Measurements from ENCODE around the gene ZC3H13. TPM values are rescaled to one million over a fixed set of nuclear protein-coding genes. Genes with fewer than 3 reads are reported as not detected.

The ZC3H13 gene
- total RNA-seq, 4 donors from 2014 or later: 26.9 to 41.4 (median 36.0) TPM

DNA sequence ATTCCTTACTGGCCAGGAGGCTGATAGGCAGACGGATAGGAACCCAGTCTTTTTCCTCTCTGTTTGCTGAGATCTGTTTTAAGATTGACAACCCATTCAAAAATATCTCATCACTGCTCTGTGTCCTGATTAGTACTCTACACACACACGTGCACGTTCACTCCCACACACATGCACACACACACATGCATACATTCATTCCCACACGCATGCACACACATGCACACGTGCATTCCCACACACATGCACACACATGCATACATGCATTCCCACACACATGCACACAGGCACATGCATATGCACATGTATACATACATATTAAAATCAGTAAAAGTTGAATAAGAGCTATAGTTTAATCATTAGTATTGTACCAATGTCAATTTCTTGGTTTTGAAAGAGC lies 120.4 kb downstream of the ZC3H13 start:
- intact Hi-C loops (cut with DNase I): no loop called here
- TF ChIP-seq, protein P1, sequence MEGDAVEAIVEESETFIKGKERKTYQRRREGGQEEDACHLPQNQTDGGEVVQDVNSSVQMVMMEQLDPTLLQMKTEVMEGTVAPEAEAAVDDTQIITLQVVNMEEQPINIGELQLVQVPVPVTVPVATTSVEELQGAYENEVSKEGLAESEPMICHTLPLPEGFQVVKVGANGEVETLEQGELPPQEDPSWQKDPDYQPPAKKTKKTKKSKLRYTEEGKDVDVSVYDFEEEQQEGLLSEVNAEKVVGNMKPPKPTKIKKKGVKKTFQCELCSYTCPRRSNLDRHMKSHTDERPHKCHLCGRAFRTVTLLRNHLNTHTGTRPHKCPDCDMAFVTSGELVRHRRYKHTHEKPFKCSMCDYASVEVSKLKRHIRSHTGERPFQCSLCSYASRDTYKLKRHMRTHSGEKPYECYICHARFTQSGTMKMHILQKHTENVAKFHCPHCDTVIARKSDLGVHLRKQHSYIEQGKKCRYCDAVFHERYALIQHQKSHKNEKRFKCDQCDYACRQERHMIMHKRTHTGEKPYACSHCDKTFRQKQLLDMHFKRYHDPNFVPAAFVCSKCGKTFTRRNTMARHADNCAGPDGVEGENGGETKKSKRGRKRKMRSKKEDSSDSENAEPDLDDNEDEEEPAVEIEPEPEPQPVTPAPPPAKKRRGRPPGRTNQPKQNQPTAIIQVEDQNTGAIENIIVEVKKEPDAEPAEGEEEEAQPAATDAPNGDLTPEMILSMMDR (IDR thresholded peaks at IDR 0.05): no peak
- no peak for TF ChIP-seq POLR2A (IDR thresholded peaks at IDR 0.05)
- no peaks in the 10 kb centered on the region for H3K4me1 ChIP-seq
- no peak overlapping the region for H3K27ac ChIP-seq
- H3K27me3 ChIP-seq: no peaks in the 10 kb centered on the region
- DNase-seq: no peak
- no peaks in the 10 kb centered on the region for H3K9me3 ChIP-seq
- H3K36me3 ChIP-seq: no peaks in the 10 kb centered on the region
- no peak overlapping the region for H3K4me3 ChIP-seq (replicated peaks in 1 of 3)
- WGBS, 2 donors: 90 to 94% methylated on average over 5 of the region's 5 CpGs

- intact Hi-C loops (cut with DNase I): no loop called here
- Histone ChIP-seq H3K4me1 (no peaks in the 10 kb centered on the region), H3K27ac (no peak overlapping the region), H3K4me3 (replicated peaks in 1 of 3) (no peak overlapping the region), H3K27me3 (no peaks in the 10 kb centered on the region), H3K9me3 (no peaks in the 10 kb centered on the region), H3K36me3 (no peaks in the 10 kb centered on the region)
- no peak for TF ChIP-seq POLR2A (IDR thresholded peaks at IDR 0.05)
- TF ChIP-seq, protein P1 (IDR thresholded peaks at IDR 0.05): no peak
- DNase-seq: no peak
- 63 to 86% methylated on average over 3 of the region's 3 CpGs for WGBS, 2 donors
Observed at GRCh38 chr13:45931211-45931610, 121.3 kb downstream of the ZC3H13 start.

- intact Hi-C loops (cut with DNase I): no loop called here
Observed at GRCh38 chr13:45930177-45930576, 122.4 kb downstream of the ZC3H13 start.

DNA sequence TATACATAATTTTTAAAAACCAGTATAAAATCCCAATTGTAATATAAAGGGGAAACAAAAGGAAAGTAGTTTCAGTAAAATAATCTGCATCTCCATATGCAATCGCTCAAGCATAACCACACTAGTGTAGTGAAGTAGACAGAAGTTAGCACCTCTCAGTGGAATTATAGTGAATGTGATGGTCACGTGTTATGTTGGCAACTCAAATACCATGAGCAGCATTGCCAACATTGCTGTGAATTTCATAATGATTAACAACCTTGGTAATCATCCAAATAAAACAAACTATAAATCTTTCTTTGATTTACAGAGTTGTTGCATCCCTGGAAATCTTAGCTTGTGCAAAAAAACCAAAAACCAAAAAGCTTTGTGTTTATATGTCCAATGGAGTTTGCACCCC lies 123.7 kb downstream of the ZC3H13 start:
- DNase-seq: no peak
- intact Hi-C loops (cut with DNase I): no loop called here
- no peaks in the 10 kb centered on the region for H3K9me3 ChIP-seq
- H3K27me3 ChIP-seq: no peaks in the 10 kb centered on the region
- H3K4me3 ChIP-seq (replicated peaks in 1 of 3): no peak overlapping the region
- no peak overlapping the region for H3K27ac ChIP-seq
- WGBS, 2 donors: 58 to 69% methylated on average over 2 of the region's 2 CpGs
- no peaks in the 10 kb centered on the region for H3K36me3 ChIP-seq
- H3K4me1 ChIP-seq: no peaks in the 10 kb centered on the region
- TF ChIP-seq POLR2A (IDR thresholded peaks at IDR 0.05): no peak
- TF ChIP-seq, protein P1 (IDR thresholded peaks at IDR 0.05): no peak

More at GRCh38 chr13:45930177-45930576, 122.4 kb downstream of the ZC3H13 start:
- WGBS, 2 donors: 72 to 78% methylated on average over 7 of the region's 7 CpGs
- no peak overlapping the region for H3K27ac ChIP-seq
- H3K4me3 ChIP-seq (replicated peaks in 1 of 3): no peak overlapping the region
- TF ChIP-seq, protein P1 (IDR thresholded peaks at IDR 0.05): no peak
- no peak for TF ChIP-seq POLR2A (IDR thresholded peaks at IDR 0.05)
- no peaks in the 10 kb centered on the region for H3K36me3 ChIP-seq
- no peaks in the 10 kb centered on the region for H3K4me1 ChIP-seq
- DNase-seq: no peak
- H3K27me3 ChIP-seq: no peaks in the 10 kb centered on the region
- no peaks in the 10 kb centered on the region for H3K9me3 ChIP-seq

DNA sequence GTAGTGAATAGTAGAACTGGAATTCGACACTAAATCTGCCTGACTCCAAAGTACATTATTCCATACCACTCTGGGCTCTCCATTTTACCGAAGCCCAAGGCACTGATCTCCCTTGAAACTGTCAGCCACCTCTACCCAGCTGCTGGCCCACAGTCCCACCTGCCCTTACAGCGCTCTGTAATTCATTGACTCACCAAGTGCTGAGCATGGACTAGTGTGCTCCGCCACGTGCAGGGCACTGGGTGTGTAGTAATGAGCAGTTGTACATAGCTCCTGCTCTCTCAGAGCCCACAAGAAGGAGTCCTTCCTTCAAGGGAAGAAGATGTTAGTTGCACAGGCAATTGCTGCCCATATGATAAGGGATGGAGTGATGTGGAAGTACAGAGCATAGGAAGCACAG lies 124.4 kb downstream of the ZC3H13 start:
- no peak for TF ChIP-seq POLR2A (IDR thresholded peaks at IDR 0.05)
- TF ChIP-seq, protein P1 (IDR thresholded peaks at IDR 0.05): no peak
- Histone ChIP-seq H3K36me3 (no peaks in the 10 kb centered on the region), H3K9me3 (no peaks in the 10 kb centered on the region), H3K4me3 (replicated peaks in 1 of 3) (no peak overlapping the region), H3K4me1 (no peaks in the 10 kb centered on the region), H3K27ac (no peak overlapping the region), H3K27me3 (no peaks in the 10 kb centered on the region)
- 89 to 91% methylated on average over 5 of the region's 5 CpGs for WGBS, 2 donors
- intact Hi-C loops (cut with DNase I): no loop called here
- DNase-seq: no peak

Measured in thyroid gland (tissue), 4 donors.